SU-DHL-6 (cell line): ENCODE results near the gene SYNCRIP.

ENCODE experiments used
- H2AFZ ChIP-seq: fragments of 200-600 bp; sonication (generic); 2 replicates; pipeline ENCODE4 v1.6.1; 2014; ENCODE audit warnings: low read depth, mild to moderate bottlenecking, moderate library complexity, mixed read lengths, antibody characterized with exemption, low read length; ENCODE audit not compliant: severe bottlenecking
- H3F3A ChIP-seq: fragments of 200-600 bp; shearing (Covaris generic); 2 replicates; pipeline ENCODE4 v1.6.0; 2016; ENCODE audit warnings: antibody characterized with exemption, mild to moderate bottlenecking; ENCODE audit not compliant: insufficient read depth
- H3K27ac ChIP-seq: fragments of 200-600 bp; sonication (generic); 2 replicates; pipeline ENCODE4 v1.5.1; 2016; ENCODE audit warnings: low read depth, mild to moderate bottlenecking, low read length, moderate library complexity, mixed read lengths
- H3K27me3 ChIP-seq: fragments of 200-600 bp; sonication (generic), shearing (Covaris generic); 2 replicates; pipeline ENCODE4 v1.6.0; 2014; ENCODE audit warnings: mild to moderate bottlenecking, low read length
- H3K36me3 ChIP-seq: fragments of 200-600 bp; sonication (generic); 2 replicates; pipeline ENCODE4 v1.6.1; 2014; ENCODE audit warnings: mild to moderate bottlenecking, low read length, mixed read lengths
- H3K4me2 ChIP-seq: fragments of 300-600, 200-600 bp; shearing (Covaris generic), sonication (generic); 2 replicates; pipeline ENCODE4 v1.6.0; 2014; ENCODE audit warnings: low read length, low read depth, mild to moderate bottlenecking; ENCODE audit not compliant: poor library complexity, severe bottlenecking
- H3K4me3 ChIP-seq: fragments of 200-600 bp; sonication (generic); 2 replicates; pipeline ENCODE4 v1.5.1; 2014; ENCODE audit warnings: antibody characterized with exemption, low read length, mild to moderate bottlenecking, mixed read lengths; ENCODE audit not compliant: insufficient read depth, poor library complexity, severe bottlenecking
- H3K79me2 ChIP-seq: fragments of 200-600 bp; sonication (generic); 2 replicates; pipeline ENCODE4 v1.6.1; 2014; ENCODE audit warnings: mild to moderate bottlenecking, low read length, moderate library complexity; ENCODE audit not compliant: insufficient read depth
- H3K9ac ChIP-seq: fragments of 200-600 bp; sonication (generic); 2 replicates; pipeline ENCODE4 v1.7.0; 2014; ENCODE audit warnings: mild to moderate bottlenecking, low read length
- H3K9me2 ChIP-seq: fragments of 200-600 bp; sonication (generic); replicated peaks from 2 replicates; pipeline ENCODE4 v1.6.1; 2014; ENCODE audit warnings: low read length; ENCODE audit not compliant: insufficient read depth
- H3K9me3 ChIP-seq: fragments of 200-600 bp; sonication (generic); 2 replicates; pipeline ENCODE4 v1.6.1; 2014; ENCODE audit warnings: low read length, mixed read lengths; ENCODE audit not compliant: insufficient read depth
- H4K20me1 ChIP-seq: fragments of 200-600 bp; sonication (generic); 2 replicates; pipeline ENCODE4 v1.6.1; 2014; ENCODE audit warnings: low read depth, mild to moderate bottlenecking, antibody characterized with exemption, low read length, moderate library complexity, mixed read lengths
- EZH2phosphoT487 ChIP-seq: fragments of 200-600 bp; sonication (generic), shearing (Covaris generic); conservative IDR thresholded peaks from 2 replicates; pipeline ENCODE4 v1.6.1; 2018; ENCODE audit warnings: mild to moderate bottlenecking, antibody characterized with exemption, low read length, moderate library complexity, mixed read lengths
- TF ChIP-seq, protein P1 (sequence below): fragments of 200-600 bp; sonication (generic); IDR thresholded peaks from one replicate; pipeline ENCODE4 v1.5.1; 2017; ENCODE audit warnings: antibody characterized with exemption, mild to moderate bottlenecking, low read length, moderate library complexity; ENCODE audit not compliant: insufficient read depth, poor library complexity, severe bottlenecking

Gene SYNCRIP

DNA sequence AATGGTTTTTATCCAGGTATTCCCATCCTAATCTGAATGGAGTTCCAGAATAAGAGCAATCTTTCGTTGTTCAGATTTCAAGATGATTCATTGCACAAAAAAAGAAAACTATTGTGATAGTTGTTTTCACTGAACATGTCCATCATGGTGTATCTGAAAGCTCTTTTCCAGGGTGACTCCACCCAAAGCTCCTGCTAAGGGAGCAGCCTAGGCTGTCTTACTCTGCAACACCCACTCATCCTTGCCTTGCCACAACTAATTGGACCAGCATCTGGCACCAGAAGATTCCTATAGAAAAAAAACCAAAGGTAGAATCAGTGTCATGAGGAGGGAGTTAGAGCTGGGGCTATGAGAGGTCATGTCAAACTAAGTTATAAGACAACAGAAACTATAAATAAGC is 7.9 kb upstream of the SYNCRIP start:
- no peak for TF ChIP-seq EZH2phosphoT487
- TF ChIP-seq, protein P1, sequence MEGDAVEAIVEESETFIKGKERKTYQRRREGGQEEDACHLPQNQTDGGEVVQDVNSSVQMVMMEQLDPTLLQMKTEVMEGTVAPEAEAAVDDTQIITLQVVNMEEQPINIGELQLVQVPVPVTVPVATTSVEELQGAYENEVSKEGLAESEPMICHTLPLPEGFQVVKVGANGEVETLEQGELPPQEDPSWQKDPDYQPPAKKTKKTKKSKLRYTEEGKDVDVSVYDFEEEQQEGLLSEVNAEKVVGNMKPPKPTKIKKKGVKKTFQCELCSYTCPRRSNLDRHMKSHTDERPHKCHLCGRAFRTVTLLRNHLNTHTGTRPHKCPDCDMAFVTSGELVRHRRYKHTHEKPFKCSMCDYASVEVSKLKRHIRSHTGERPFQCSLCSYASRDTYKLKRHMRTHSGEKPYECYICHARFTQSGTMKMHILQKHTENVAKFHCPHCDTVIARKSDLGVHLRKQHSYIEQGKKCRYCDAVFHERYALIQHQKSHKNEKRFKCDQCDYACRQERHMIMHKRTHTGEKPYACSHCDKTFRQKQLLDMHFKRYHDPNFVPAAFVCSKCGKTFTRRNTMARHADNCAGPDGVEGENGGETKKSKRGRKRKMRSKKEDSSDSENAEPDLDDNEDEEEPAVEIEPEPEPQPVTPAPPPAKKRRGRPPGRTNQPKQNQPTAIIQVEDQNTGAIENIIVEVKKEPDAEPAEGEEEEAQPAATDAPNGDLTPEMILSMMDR: no peak
- Histone ChIP-seq H3K9me3 (no peaks in the 10 kb centered on the region), H3K9ac (no peak overlapping the region), H3K79me2 (no peaks in the 10 kb centered on the region), H3K4me2 (no peak overlapping the region), H3K27ac (no peak overlapping the region), H4K20me1 (no peaks in the 10 kb centered on the region), H3K4me3 (no peak overlapping the region), H3K9me2 (no peaks in the 10 kb centered on the region), H2AFZ (no peak overlapping the region), H3K27me3 (no peaks in the 10 kb centered on the region), H3K36me3 (no peaks in the 10 kb centered on the region), H3F3A (no peaks in the 10 kb centered on the region; the same call in 1 of the 2 replicates)

DNA sequence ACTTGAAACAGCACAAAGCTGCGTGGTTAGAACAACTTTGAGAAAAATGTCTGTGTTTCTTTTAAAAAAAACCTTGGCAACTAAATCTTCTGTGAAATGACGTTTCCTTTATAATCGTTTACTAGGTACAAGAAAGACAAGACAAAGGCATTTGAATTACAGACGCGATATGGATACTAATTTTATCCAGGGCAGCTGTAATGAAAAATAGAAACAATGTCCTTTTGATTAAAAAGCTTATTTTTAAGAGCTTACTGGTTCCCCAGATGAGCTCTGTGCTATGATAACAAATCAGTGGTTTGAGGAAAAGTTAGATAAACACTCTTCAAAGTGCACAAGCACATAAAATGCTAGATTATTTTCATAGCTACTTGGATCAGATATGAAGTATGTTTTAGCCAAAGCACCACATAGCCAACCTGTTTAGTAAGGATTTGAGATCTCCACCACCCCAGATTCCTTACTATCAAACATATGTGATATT is 1.6 kb upstream of the SYNCRIP start:
- Histone ChIP-seq H3K9ac (peak overlapping the region; percentile 71), H3K4me2 (peak overlapping the region; percentile 85), H3F3A (peaks cover 5% of the 10 kb centered on the region), H4K20me1 (peaks cover 23% of the 10 kb centered on the region), H3K79me2 (peaks cover 34% of the 10 kb centered on the region), H3K27ac (peak overlapping the region; percentile 70), H3K9me3 (no peaks in the 10 kb centered on the region), H3K4me3 (peak overlapping the region; percentile 55), H3K36me3 (peaks cover 19% of the 10 kb centered on the region), H2AFZ (peak overlapping the region; percentile 57), H3K27me3 (no peaks in the 10 kb centered on the region), H3K9me2 (no peaks in the 10 kb centered on the region)
- TF ChIP-seq, protein P1: no peak
- no peak for TF ChIP-seq EZH2phosphoT487

DNA sequence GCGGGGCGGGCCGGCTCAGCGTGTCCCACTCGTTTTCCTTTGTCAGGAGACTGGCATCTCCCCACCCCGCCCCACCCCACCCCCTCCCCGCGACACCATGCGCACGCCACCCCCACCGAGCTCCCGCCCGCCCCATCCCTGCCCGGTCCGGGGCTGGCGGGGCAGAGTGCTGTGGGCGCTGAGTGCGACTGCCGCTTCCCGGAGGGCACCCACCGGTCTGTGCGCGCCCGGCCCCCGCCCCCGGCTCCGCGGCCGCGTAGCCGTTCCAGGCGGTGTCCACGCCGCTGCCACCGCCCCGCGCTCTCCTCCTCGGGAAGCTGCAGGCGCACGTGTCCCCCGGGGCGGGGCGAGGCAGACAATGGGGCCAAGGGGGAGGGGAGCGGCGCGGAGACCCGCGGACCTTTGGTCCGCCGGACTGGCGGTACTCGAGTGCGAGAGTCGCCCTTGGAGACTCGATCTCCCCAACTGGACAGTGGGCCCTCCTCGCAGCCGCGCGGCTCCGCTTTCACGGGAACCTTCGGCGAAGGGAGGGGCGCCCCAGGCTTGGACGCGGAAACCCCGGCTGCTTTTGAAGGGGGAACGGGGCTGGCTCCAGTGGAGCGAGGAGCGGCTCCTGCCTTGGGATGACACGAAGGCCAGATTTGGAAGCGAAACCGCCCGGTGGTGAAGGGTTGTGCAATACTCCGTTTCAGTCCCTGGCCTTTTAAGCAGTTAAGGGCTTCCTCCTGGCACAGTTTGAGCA is 1.0 kb upstream of the SYNCRIP start:
- no peaks in the 10 kb centered on the region for H3K9me3 ChIP-seq
- peaks cover 28% of the 10 kb centered on the region for H4K20me1 ChIP-seq
- H3K36me3 ChIP-seq: peaks cover 25% of the 10 kb centered on the region
- peak overlapping the region; percentile 85 for H3K4me2 ChIP-seq
- H2AFZ ChIP-seq: peak overlapping the region; percentile 57
- H3K27ac ChIP-seq: peak overlapping the region; percentile 70
- H3K4me3 ChIP-seq: peak overlapping the region; percentile 55
- no peaks in the 10 kb centered on the region for H3K27me3 ChIP-seq
- H3K79me2 ChIP-seq: peaks cover 40% of the 10 kb centered on the region
- H3F3A ChIP-seq: peaks cover 5% of the 10 kb centered on the region
- H3K9ac ChIP-seq: peak overlapping the region; percentile 71
- H3K9me2 ChIP-seq: no peaks in the 10 kb centered on the region
- TF ChIP-seq, protein P1: no peak
- no peak for TF ChIP-seq EZH2phosphoT487
